ENCODE data around the gene SOX1.

Gene SOX1

DNA sequence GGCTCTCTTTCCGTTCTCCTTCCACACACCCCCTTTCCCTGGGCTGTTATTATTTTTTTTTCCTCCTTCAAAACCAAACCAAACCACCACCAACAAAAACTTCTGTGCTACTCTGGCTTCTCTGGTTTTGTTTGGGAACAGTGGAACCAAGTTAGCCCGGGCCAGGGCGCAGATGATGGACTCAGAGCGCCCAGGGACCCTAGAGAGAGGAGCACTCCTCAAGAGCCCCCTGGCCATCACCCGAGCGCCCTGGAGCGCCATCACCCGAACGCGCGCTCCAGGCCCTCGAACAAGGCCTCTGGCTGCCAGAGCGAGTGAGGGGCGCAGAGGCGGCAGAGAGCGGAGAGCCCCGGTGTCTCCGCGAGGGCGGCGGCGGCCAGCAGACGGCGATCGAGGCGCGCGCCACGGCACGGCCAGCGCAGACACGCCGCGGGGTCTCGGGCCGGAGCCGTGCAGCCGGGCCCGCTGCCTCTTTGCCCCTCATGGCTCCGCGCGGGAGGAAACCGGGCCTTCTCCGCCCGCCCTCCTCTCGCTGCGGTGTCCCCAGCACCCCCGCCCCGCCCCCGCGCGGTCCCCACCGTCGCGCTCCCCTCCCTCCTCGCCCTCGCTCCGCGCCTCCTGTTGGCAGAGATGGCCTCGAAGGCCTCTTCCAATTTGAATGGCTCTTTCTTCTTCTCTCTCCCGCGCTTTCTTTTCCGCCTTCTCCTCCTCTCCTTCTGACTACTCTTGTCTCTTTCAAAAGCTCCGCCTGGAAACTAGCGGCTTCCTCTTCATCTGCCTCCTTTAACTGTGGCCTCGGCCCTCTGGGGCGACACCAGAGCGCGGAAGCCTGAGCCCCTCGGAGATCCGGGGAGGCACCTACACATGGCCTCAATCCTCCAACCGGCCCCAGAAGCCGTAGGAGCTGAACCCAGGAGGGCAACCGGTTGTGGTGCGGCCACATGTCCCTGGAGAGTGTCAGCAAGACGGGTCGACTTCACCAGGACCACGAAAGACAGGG is 4.1 kb upstream of the SOX1 start:
- no peak overlapping the region for H3K4me3 ChIP-seq (ENCODE audit: low read depth, low read length)
- TF ChIP-seq, protein P1, sequence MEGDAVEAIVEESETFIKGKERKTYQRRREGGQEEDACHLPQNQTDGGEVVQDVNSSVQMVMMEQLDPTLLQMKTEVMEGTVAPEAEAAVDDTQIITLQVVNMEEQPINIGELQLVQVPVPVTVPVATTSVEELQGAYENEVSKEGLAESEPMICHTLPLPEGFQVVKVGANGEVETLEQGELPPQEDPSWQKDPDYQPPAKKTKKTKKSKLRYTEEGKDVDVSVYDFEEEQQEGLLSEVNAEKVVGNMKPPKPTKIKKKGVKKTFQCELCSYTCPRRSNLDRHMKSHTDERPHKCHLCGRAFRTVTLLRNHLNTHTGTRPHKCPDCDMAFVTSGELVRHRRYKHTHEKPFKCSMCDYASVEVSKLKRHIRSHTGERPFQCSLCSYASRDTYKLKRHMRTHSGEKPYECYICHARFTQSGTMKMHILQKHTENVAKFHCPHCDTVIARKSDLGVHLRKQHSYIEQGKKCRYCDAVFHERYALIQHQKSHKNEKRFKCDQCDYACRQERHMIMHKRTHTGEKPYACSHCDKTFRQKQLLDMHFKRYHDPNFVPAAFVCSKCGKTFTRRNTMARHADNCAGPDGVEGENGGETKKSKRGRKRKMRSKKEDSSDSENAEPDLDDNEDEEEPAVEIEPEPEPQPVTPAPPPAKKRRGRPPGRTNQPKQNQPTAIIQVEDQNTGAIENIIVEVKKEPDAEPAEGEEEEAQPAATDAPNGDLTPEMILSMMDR (IDR thresholded peaks at IDR 0.05; ENCODE audit: low read depth, low read length): no peak

DNA sequence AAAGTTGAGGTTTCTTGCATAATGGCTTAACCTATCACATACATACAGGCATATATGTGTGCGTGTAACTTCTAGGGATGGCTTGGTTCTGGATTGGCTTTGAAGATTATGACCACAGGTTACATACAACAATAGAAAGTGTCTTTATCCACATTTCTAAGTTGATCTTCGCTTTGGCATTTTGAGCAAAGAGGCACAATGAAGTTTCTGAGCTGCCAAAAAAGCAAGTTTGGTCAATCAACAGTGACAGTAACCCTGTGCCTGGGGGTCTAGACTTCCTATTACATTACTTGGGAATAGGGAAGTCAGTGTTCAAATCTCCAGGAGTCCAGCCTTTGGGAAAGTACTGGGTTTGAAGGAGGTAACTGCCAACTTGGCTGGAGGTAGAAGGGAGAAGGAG is 3.1 kb upstream of the SOX1 start:
- TF ChIP-seq, protein P1 (IDR thresholded peaks at IDR 0.05; ENCODE audit: low read depth, low read length): no peak
- H3K4me3 ChIP-seq (ENCODE audit: low read depth, low read length): no peak overlapping the region

DNA sequence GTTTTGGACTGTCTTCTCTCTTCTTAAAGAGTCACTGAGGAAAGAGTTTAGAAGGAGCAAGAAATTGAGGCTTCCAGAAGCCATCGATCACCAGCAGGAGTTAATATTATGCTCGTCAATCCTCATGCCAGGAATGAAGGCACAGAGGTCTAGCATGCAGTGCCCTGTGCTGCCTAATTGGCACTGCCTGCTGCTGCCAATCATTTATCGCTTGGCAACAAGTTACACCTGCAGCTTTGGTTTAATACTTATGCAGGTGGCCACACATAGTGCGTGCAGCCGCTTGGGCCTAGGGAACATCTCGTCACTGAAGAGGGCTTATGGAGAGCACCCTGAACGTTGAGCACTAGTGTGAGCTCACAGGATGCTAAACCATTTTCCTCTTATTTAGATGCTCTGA is 2.7 kb upstream of the SOX1 start:
- TF ChIP-seq, protein P1 (IDR thresholded peaks at IDR 0.05; ENCODE audit: low read depth, low read length): no peak
- H3K4me3 ChIP-seq (ENCODE audit: low read depth, low read length): no peak overlapping the region

DNA sequence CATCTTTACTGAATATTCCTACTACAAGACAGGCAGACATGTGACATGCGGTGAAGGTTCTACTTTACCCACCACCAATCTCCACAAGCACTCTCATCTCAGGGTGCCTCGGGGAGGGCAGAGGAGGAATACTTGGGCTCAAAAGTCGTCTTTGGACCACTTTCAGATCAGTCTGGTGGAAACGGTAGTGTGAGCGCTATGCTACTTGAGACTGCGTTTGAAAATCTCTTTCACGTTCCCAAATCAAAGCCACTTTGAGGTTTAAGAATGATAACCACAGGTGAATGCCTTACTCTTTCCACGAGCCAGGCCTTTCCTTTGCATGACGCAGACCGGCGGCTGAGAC is 1.5 kb upstream of the SOX1 start:
- no peak overlapping the region for H3K4me3 ChIP-seq (ENCODE audit: low read depth, low read length)
- TF ChIP-seq, protein P1 (IDR thresholded peaks at IDR 0.05; ENCODE audit: low read depth, low read length): no peak

DNA sequence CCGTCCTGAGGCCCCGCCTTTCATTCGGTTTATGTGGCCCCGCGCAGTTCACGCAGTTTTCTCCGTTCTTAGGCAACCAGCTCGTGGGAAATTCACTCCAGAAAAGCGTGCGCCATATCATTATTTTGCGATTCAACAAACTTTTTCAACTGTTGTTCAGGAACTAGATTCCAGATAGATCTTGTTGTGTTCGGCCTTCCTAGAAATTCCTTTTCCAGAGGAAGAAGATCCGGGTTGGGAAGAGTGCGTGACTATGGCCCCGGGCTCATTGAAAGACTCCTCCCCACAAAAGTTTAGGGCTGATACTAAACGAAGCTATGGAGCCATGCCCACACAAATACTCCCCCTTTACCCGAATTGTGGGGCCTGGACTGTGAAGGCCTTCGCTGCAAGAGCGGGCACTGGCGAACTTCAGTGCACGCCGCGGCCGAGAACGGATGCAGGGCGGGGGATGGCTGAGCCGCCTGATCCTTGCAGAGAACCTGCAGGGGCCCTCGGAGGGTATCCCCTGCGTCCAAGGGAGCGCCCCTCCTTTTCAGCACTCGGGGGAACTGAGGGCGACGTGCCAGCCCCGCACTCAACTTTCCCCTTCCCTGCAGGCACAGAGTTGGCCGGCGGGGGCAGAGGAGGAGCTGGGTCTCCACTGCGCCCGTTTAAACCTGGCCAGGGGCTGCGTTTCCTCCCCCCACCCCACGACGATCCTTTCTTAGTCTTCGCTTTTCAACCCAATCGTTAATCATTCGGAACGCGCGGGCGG is 904 bp upstream of the SOX1 start:
- TF ChIP-seq, protein P1 (IDR thresholded peaks at IDR 0.05; ENCODE audit: low read depth, low read length): no peak
- H3K4me3 ChIP-seq (ENCODE audit: low read depth, low read length): no peak overlapping the region

DNA sequence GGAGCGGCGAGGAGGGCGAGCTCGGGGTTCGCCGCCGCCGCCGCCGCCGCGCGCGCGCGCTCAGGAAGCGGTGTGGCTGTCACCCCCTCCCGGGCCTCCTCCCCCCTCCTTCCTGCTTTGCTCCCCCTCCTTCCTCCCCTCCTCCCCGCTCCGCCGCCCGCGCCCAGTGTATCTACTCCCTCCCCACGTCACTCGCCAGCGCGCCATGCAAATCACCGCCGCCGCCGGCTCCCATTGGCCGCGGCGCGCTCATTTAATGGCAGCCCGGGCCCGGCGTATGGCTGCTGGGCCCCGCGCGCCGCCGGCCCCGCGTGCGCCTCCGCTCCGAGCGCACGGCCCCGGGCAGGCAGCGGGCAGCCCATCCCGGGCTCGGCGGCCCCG is 335 bp upstream of the SOX1 start:
- TF ChIP-seq, protein P1 (IDR thresholded peaks at IDR 0.05; ENCODE audit: low read depth, low read length): no peak
- H3K4me3 ChIP-seq (ENCODE audit: low read depth, low read length): no peak overlapping the region
